ENCODE data around the gene SLC12A8. TPM values are rescaled to one million over a fixed set of nuclear protein-coding genes. Genes with fewer than 3 reads are reported as not detected.

The SLC12A8 gene
- total RNA-seq, 6 experiments from 2014 or later = 8.5 to 23.4 (median 20.3) TPM

GRCh38 chr3:125186261-125186787, 26.2 kb downstream of the SLC12A8 start:
- Histone ChIP-seq H3K9me3 (no peaks in the 10 kb centered on the region), H3K4me1 (no peaks in the 10 kb centered on the region), H3K4me3 (no peak overlapping the region), H3K27me3 (no peaks in the 10 kb centered on the region), H3K27ac (no peak overlapping the region), H3K36me3 (no peaks in the 10 kb centered on the region)
- intact Hi-C loops (cut with DNase I) = no loop called here
- no peak for DNase-seq
- TF ChIP-seq POLR2A (IDR thresholded peaks at IDR 0.05) = no peak
- no peak for TF ChIP-seq CTCF (IDR thresholded peaks at IDR 0.05)
- ATAC-seq = no peak
- WGBS (ENCODE audit: insufficient coverage, low coverage, low lambda C conversion rate, missing lambda C conversion rate) = 52% methylated on average over 10 of the region's 10 CpGs

- DNase-seq = no peak
- intact Hi-C loops (cut with DNase I) = no loop called here
- no peaks in the 10 kb centered on the region for H3K4me1 ChIP-seq
- H3K36me3 ChIP-seq = no peaks in the 10 kb centered on the region
- no peak for TF ChIP-seq CTCF (IDR thresholded peaks at IDR 0.05)
- TF ChIP-seq POLR2A (IDR thresholded peaks at IDR 0.05) = no peak
- no peaks in the 10 kb centered on the region for H3K27me3 ChIP-seq
- no peaks in the 10 kb centered on the region for H3K9me3 ChIP-seq
- H3K27ac ChIP-seq = no peak overlapping the region
- no peak for ATAC-seq
- 83% methylated on average over 1 of the region's 3 CpGs for WGBS (ENCODE audit: insufficient coverage, low coverage, low lambda C conversion rate, missing lambda C conversion rate)
- no peak overlapping the region for H3K4me3 ChIP-seq
Measured at GRCh38 chr3:125185805-125186204, 26.7 kb downstream of the SLC12A8 start.

- intact Hi-C loops (cut with DNase I) = no loop called here
- 83% methylated on average over 1 of the region's 1 CpG for WGBS (ENCODE audit: insufficient coverage, low coverage, low lambda C conversion rate, missing lambda C conversion rate)
Measured at GRCh38 chr3:125179884-125180240, 32.7 kb downstream of the SLC12A8 start.

GRCh38 chr3:125179143-125179883, 33.2 kb downstream of the SLC12A8 start:
- Histone ChIP-seq H3K9me3 (no peaks in the 10 kb centered on the region), H3K4me1 (no peaks in the 10 kb centered on the region), H3K4me3 (no peak overlapping the region), H3K27me3 (no peaks in the 10 kb centered on the region), H3K27ac (no peak overlapping the region), H3K36me3 (no peaks in the 10 kb centered on the region)
- 69% methylated on average over 3 of the region's 3 CpGs for WGBS (ENCODE audit: insufficient coverage, low coverage, low lambda C conversion rate, missing lambda C conversion rate)
- DNase-seq = no peak
- no peak for ATAC-seq
- intact Hi-C loops (cut with DNase I) = no loop called here
- no peak for TF ChIP-seq POLR2A (IDR thresholded peaks at IDR 0.05)
- TF ChIP-seq CTCF (IDR thresholded peaks at IDR 0.05) = no peak

More at GRCh38 chr3:125179884-125180240, 32.7 kb downstream of the SLC12A8 start:
- H3K27ac ChIP-seq = no peak overlapping the region
- H3K4me1 ChIP-seq = no peaks in the 10 kb centered on the region
- H3K36me3 ChIP-seq = no peaks in the 10 kb centered on the region
- ATAC-seq (no peak), DNase-seq (no peak)
- no peaks in the 10 kb centered on the region for H3K27me3 ChIP-seq
- TF ChIP-seq CTCF (IDR thresholded peaks at IDR 0.05) = no peak
- no peak for TF ChIP-seq POLR2A (IDR thresholded peaks at IDR 0.05)
- H3K9me3 ChIP-seq = no peaks in the 10 kb centered on the region
- no peak overlapping the region for H3K4me3 ChIP-seq

Measured in right lobe of liver (tissue), 6 donors.